LNCaP clone FGC (cell line): ENCODE results near the gene FAM229A.
"Not testable (repeated sequence)": the region's sequence is repeated elsewhere in the genome, so short reads cannot be mapped to it uniquely, and the experiment has no call there.

Experiments used
- DNase-seq: peaks from one replicate; pipeline ENCODE4 v3.0.0-alpha.2; 2011; ENCODE audit warnings: low read depth
- H3K4me3 ChIP-seq: 2 replicates; pipeline ENCODE4 v1.5.1; 2011; ENCODE audit warnings: mild to moderate bottlenecking, low read depth, low read length, control low read depth
- TF ChIP-seq, protein P1 (sequence below): IDR thresholded peaks from 2 replicates; pipeline ENCODE4 v1.5.1; 2012; ENCODE audit warnings: mild to moderate bottlenecking; ENCODE audit not compliant: control insufficient read depth, insufficient read depth; ENCODE audit errors: extremely low read depth

FAM229A gene

DNA sequence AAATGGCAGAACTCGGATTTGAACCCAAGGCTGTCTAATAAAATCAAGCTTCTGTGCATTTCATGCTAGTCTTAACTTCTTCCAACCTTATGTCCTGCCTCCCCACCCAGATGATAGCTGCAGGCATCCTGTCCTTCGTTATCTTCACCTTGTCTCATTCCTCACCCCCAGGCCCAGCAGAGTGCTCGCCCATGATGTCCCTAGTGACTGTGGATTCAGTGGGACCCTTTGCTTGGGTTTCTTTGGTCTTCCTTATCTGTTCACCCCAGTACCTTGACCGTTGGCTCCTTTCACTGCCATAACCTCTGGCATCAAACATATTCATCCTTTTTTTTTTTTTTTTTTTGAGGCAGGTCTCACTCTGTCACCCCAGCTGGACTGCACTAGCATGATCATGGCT, 37.6 kb upstream of the FAM229A start:
- no peak overlapping the region for H3K4me3 ChIP-seq
- TF ChIP-seq, protein P1, sequence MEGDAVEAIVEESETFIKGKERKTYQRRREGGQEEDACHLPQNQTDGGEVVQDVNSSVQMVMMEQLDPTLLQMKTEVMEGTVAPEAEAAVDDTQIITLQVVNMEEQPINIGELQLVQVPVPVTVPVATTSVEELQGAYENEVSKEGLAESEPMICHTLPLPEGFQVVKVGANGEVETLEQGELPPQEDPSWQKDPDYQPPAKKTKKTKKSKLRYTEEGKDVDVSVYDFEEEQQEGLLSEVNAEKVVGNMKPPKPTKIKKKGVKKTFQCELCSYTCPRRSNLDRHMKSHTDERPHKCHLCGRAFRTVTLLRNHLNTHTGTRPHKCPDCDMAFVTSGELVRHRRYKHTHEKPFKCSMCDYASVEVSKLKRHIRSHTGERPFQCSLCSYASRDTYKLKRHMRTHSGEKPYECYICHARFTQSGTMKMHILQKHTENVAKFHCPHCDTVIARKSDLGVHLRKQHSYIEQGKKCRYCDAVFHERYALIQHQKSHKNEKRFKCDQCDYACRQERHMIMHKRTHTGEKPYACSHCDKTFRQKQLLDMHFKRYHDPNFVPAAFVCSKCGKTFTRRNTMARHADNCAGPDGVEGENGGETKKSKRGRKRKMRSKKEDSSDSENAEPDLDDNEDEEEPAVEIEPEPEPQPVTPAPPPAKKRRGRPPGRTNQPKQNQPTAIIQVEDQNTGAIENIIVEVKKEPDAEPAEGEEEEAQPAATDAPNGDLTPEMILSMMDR, result no peak
- DNase-seq, result no peak

DNA sequence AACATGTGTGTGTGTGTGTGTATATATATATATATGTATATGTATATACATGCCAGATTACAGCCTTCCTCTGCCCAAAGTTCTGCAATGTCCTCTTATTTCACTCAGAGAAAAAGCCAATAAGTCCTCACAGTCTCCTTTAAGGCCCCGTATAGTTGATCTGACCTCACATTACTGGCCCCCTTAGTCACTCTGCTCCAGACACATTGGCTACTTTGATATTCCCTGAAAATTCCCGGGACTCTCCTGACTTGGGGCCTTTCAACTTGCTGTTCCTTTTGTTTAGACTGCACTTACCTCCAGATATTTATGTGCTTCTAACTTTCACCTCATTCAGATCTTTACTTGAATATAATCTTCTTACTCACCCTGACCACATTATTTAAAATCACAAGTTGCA, 36.1 kb upstream of the FAM229A start:
- TF ChIP-seq, protein P1, result no peak
- no peak for DNase-seq
- H3K4me3 ChIP-seq, result no peak overlapping the region

DNA sequence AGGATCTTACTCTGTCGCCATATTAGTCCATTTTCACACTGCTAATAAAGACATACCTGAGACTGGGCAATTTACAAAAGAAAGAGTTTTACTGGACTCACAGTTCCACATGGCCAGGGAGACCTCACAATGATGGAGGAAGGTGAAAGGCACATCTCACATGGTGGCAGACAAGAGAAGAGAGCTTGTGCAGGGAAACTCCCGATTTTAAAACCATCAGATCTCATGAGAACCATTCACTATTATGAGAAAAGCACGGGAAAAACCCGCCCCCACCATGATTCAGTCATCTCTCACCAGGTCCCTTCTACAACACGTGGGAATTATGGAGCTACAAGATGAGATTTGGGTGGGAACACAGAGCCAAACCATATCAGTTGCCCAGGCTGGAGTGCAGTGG, 34.2 kb upstream of the FAM229A start:
- H3K4me3 ChIP-seq, DNase-seq: not testable (repeated sequence)

DNA sequence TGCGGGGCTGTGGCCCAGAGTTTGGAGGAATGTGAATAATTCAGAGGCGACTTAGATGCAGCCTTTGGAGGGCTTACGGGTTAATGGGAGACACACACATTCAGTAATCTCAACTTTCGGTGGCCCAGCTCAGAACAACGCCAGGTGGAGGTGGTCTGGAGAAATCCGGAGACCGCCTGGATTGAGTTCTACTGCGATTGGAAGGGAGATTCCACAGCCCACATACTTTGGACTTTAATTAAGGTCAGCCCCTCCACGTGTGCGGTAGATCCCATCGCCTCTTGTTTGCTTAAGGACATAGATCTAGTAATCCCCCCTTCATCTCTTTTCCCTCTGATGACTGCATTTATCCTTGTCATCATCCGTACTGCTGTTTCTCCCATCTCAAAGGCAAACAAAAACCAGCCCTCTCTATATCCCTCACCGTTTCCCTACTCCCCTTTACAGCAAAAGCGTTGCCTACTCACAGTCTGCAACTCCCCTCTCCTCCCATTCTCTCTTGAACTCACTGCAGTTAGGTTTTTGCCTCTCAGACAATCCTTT, 32.7 kb upstream of the FAM229A start:
- TF ChIP-seq, protein P1, result no peak
- peak overlapping the region; percentile 96 for H3K4me3 ChIP-seq
- no peak for DNase-seq

DNA sequence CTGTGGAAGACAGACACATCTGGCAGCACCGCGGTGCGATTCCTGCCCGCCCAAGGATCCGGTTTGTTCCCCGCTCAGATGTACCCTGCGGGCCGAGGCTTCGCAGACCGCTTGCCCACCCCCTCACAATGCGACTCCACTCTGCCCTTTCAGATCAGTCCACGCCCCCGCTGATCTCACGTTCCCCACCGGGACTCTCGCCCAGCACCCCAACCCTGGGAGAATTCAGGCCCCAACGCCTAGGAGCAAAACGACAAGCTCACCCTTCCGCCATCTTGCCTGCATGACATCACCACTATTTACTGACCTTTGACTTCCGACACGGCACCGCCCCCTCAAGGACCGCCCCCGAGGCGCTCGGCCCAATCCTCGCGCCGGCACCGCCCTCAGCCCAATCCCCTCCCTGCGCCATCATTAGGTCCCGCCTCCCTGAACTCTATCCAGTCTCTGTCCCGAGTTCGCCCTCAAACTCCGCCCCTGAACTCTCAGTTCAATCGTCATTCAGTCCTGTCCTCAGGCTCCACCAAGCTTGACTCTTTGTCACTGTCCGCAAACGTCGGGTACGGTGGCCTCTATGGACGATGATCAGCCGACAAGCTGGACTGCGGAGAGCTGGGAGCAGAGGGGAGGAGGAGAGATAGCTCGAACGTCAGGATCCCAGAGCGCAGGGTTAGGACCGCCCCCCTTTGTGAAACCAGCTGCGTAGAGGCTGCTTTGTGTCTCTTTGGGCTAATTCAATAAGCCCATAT, 32.0 kb upstream of the FAM229A start, which contains the start of gene BSDC1:
BSDC1 (minus strand) TSS at position 301 of the 749 bp plus-strand sequence; CDS start at position 274, 27 bp downstream.
- DNase-seq, result peak; percentile 99
- TF ChIP-seq, protein P1, result no peak
- H3K4me3 ChIP-seq, result peak within 1 kb of the TSS; percentile 96

DNA sequence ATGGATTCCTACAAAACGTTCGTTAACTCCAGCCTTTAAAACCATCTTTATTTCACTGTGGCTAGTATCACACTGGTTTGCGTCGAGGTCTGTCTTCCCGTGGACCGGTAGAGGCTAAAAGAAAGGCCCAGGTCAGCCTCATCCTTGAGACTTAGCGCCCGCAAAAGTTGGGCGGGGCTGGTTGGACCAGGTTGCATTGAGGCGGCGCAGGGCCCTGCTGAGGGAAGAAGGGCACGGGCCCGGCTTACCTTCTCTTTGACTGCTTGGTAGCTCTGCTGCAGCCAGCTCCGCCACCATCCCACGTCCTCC, 31.5 kb upstream of the FAM229A start:
- TF ChIP-seq, protein P1, result no peak
- H3K4me3 ChIP-seq, result peak overlapping the region; percentile 96
- no peak for DNase-seq

DNA sequence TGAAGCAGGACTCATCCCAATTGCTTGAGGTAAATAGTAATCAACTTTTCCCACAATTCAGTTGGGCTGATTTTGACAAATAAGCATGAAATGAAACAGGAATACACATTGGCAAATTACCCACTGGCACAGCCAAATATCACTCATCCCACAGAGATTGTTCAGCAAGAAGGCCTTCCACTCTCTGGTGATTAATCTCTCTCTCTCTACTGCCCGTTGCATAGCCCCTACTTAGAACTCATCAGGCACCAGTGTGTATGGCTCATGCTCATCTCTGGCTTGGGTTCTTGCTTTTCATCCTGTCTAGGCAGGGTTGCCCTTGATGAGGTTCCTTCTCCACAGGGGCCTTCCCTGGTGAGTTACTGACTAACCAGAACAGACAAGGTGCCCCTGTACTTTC, 30.9 kb upstream of the FAM229A start:
- peak overlapping the region; percentile 96 for H3K4me3 ChIP-seq
- DNase-seq, result no peak
- TF ChIP-seq, protein P1, result no peak
